Esophagus muscularis mucosa (tissue), 4 donors: ENCODE measurements around the gene IKZF2.

Experiments
- CTCF ChIP-seq, 3 experiments: fragments of 200-600 bp in 2 of 3; fragments of 450-650 bp in 1 of 3; sonication (generic) in 2 of 3; IDR thresholded peaks; one replicate each; pipeline ENCODE4 v1.5.1; 2017 to 2019; ENCODE audit warnings: antibody characterized with exemption in 3 of 3, mild to moderate bottlenecking in 2 of 3, moderate library complexity in 1 of 3
- EP300 ChIP-seq: sonication (generic); formaldehyde crosslinking; IDR thresholded peaks from one replicate; pipeline ENCODE4 v1.6.1; 2017; ENCODE audit warnings: antibody characterized with exemption
- POLR2AphosphoS5 ChIP-seq, 2 donors: sonication (generic); formaldehyde crosslinking; IDR thresholded peaks; one replicate each; pipeline ENCODE4 v1.6.1; 2017; ENCODE audit warnings: antibody characterized with exemption in 2 of 2

DNA sequence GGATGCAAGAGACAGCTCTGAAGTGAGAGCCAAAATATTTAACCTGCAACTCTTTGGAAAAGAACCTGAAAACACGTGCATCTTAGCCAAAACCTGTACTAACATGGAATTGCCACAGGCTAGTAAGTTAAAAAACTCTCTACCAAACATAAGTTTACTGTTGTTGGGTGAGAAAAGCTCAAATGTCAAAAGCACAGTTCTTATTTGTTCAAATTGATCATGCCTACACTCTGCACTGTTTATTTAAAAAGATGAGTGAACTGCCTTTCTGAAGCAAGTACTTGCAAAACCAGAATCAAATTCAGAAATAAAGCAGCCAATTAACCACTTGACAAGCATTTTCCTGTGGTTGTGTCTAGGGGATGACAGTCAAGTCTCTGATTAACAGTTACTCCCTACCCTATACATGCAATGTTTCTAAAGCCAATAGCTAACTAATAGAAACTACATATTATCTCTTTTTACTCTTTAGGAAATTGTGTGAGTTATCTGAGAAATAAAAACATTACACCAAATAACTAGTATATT, 5.6 kb downstream of the IKZF2 start:
- TF ChIP-seq CTCF (IDR thresholded peaks at IDR 0.05), result no peak
- TF ChIP-seq POLR2AphosphoS5 (IDR thresholded peaks at IDR 0.05), result no peak
- TF ChIP-seq EP300, result no peak
